SU-DHL-6 (cell line): ENCODE measurements around the gene MAGI3.

Experiments
- H2AFZ ChIP-seq: fragments of 200-600 bp; sonication (generic); 2 replicates; pipeline ENCODE4 v1.6.1; 2014; ENCODE audit warnings: low read depth, mild to moderate bottlenecking, moderate library complexity, mixed read lengths, antibody characterized with exemption, low read length; ENCODE audit not compliant: severe bottlenecking
- H3F3A ChIP-seq: fragments of 200-600 bp; shearing (Covaris generic); 2 replicates; pipeline ENCODE4 v1.6.0; 2016; ENCODE audit warnings: antibody characterized with exemption, mild to moderate bottlenecking; ENCODE audit not compliant: insufficient read depth
- H3K27ac ChIP-seq: fragments of 200-600 bp; sonication (generic); 2 replicates; pipeline ENCODE4 v1.5.1; 2016; ENCODE audit warnings: low read depth, mild to moderate bottlenecking, low read length, moderate library complexity, mixed read lengths
- H3K27me3 ChIP-seq: fragments of 200-600 bp; sonication (generic), shearing (Covaris generic); 2 replicates; pipeline ENCODE4 v1.6.0; 2014; ENCODE audit warnings: mild to moderate bottlenecking, low read length
- H3K36me3 ChIP-seq: fragments of 200-600 bp; sonication (generic); 2 replicates; pipeline ENCODE4 v1.6.1; 2014; ENCODE audit warnings: mild to moderate bottlenecking, low read length, mixed read lengths
- H3K4me2 ChIP-seq: fragments of 300-600, 200-600 bp; shearing (Covaris generic), sonication (generic); 2 replicates; pipeline ENCODE4 v1.6.0; 2014; ENCODE audit warnings: low read length, low read depth, mild to moderate bottlenecking; ENCODE audit not compliant: poor library complexity, severe bottlenecking
- H3K4me3 ChIP-seq: fragments of 200-600 bp; sonication (generic); 2 replicates; pipeline ENCODE4 v1.5.1; 2014; ENCODE audit warnings: antibody characterized with exemption, low read length, mild to moderate bottlenecking, mixed read lengths; ENCODE audit not compliant: insufficient read depth, poor library complexity, severe bottlenecking
- H3K79me2 ChIP-seq: fragments of 200-600 bp; sonication (generic); 2 replicates; pipeline ENCODE4 v1.6.1; 2014; ENCODE audit warnings: mild to moderate bottlenecking, low read length, moderate library complexity; ENCODE audit not compliant: insufficient read depth
- H3K9ac ChIP-seq: fragments of 200-600 bp; sonication (generic); 2 replicates; pipeline ENCODE4 v1.7.0; 2014; ENCODE audit warnings: mild to moderate bottlenecking, low read length
- H3K9me2 ChIP-seq: fragments of 200-600 bp; sonication (generic); replicated peaks from 2 replicates; pipeline ENCODE4 v1.6.1; 2014; ENCODE audit warnings: low read length; ENCODE audit not compliant: insufficient read depth
- H3K9me3 ChIP-seq: fragments of 200-600 bp; sonication (generic); 2 replicates; pipeline ENCODE4 v1.6.1; 2014; ENCODE audit warnings: low read length, mixed read lengths; ENCODE audit not compliant: insufficient read depth
- H4K20me1 ChIP-seq: fragments of 200-600 bp; sonication (generic); 2 replicates; pipeline ENCODE4 v1.6.1; 2014; ENCODE audit warnings: low read depth, mild to moderate bottlenecking, antibody characterized with exemption, low read length, moderate library complexity, mixed read lengths
- EZH2phosphoT487 ChIP-seq: fragments of 200-600 bp; sonication (generic), shearing (Covaris generic); conservative IDR thresholded peaks from 2 replicates; pipeline ENCODE4 v1.6.1; 2018; ENCODE audit warnings: mild to moderate bottlenecking, antibody characterized with exemption, low read length, moderate library complexity, mixed read lengths
- TF ChIP-seq, protein P1 (sequence below): fragments of 200-600 bp; sonication (generic); IDR thresholded peaks from one replicate; pipeline ENCODE4 v1.5.1; 2017; ENCODE audit warnings: antibody characterized with exemption, mild to moderate bottlenecking, low read length, moderate library complexity; ENCODE audit not compliant: insufficient read depth, poor library complexity, severe bottlenecking

Gene MAGI3

GRCh38 chr1:113692342-113692741, 302.0 kb downstream of the MAGI3 start:
- Histone ChIP-seq H3K27me3 (no peaks in the 10 kb centered on the region), H3K27ac (no peak overlapping the region), H2AFZ (no peak overlapping the region), H3K4me2 (no peak overlapping the region), H3F3A (no peaks in the 10 kb centered on the region), H3K9ac (no peak overlapping the region), H3K9me3 (peaks cover 17% of the 10 kb centered on the region; the same call in 1 of the 2 replicates), H3K79me2 (no peaks in the 10 kb centered on the region), H4K20me1 (no peaks in the 10 kb centered on the region), H3K4me3 (no peak overlapping the region), H3K36me3 (peaks cover 33% of the 10 kb centered on the region), H3K9me2 (no peaks in the 10 kb centered on the region)
- TF ChIP-seq, protein P1, sequence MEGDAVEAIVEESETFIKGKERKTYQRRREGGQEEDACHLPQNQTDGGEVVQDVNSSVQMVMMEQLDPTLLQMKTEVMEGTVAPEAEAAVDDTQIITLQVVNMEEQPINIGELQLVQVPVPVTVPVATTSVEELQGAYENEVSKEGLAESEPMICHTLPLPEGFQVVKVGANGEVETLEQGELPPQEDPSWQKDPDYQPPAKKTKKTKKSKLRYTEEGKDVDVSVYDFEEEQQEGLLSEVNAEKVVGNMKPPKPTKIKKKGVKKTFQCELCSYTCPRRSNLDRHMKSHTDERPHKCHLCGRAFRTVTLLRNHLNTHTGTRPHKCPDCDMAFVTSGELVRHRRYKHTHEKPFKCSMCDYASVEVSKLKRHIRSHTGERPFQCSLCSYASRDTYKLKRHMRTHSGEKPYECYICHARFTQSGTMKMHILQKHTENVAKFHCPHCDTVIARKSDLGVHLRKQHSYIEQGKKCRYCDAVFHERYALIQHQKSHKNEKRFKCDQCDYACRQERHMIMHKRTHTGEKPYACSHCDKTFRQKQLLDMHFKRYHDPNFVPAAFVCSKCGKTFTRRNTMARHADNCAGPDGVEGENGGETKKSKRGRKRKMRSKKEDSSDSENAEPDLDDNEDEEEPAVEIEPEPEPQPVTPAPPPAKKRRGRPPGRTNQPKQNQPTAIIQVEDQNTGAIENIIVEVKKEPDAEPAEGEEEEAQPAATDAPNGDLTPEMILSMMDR = no peak
- TF ChIP-seq EZH2phosphoT487 = no peak

DNA sequence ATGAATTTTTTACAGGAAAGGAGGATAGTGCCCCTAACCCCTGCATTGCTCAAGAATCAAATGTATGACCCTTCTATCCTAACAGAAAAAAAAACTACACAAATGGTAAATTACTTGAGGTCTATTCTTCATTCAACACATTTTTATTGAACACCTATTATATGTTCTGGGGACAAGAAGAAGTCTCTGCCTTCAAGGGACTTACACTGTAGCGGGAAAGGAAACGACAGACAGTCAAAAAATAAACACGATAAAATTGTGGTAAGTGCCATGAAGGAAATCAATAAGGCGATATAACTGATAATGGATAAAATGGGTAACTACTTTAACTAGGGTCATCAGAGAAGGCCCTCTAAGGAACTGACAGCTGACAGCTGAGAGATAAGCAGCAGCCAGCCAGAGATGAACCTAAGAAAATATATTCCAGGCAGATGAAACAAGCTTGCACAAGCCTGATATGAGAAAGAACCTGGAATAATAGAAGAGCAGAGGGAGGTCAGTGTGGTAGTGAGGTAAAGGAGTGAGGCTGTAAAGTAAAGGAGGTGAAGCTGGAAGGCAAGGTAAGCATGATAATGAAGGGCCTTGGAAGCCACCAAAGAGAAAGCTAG, 302.6 kb downstream of the MAGI3 start:
- H4K20me1 ChIP-seq = no peaks in the 10 kb centered on the region
- H3K27me3 ChIP-seq = no peaks in the 10 kb centered on the region
- H3K27ac ChIP-seq = no peak overlapping the region
- no peaks in the 10 kb centered on the region for H3F3A ChIP-seq
- peaks cover 17% of the 10 kb centered on the region; the same call in 1 of the 2 replicates for H3K9me3 ChIP-seq
- no peak overlapping the region for H3K9ac ChIP-seq
- no peak overlapping the region for H3K4me2 ChIP-seq
- H2AFZ ChIP-seq = no peak overlapping the region
- no peaks in the 10 kb centered on the region for H3K9me2 ChIP-seq
- TF ChIP-seq EZH2phosphoT487 = no peak
- TF ChIP-seq, protein P1 = no peak
- H3K36me3 ChIP-seq = peaks cover 39% of the 10 kb centered on the region
- H3K4me3 ChIP-seq = no peak overlapping the region
- no peaks in the 10 kb centered on the region for H3K79me2 ChIP-seq

- no peaks in the 10 kb centered on the region for H3F3A ChIP-seq
- H2AFZ ChIP-seq = no peak overlapping the region
- H3K9me2 ChIP-seq = no peaks in the 10 kb centered on the region
- no peaks in the 10 kb centered on the region for H3K79me2 ChIP-seq
- H3K4me3 ChIP-seq = no peak overlapping the region
- H3K27me3 ChIP-seq = no peaks in the 10 kb centered on the region
- H4K20me1 ChIP-seq = no peaks in the 10 kb centered on the region
- peaks cover 17% of the 10 kb centered on the region; the same call in 1 of the 2 replicates for H3K9me3 ChIP-seq
- peaks cover 42% of the 10 kb centered on the region for H3K36me3 ChIP-seq
- H3K9ac ChIP-seq = no peak overlapping the region
- no peak overlapping the region for H3K4me2 ChIP-seq
- no peak overlapping the region for H3K27ac ChIP-seq
- TF ChIP-seq EZH2phosphoT487 = no peak
- TF ChIP-seq, protein P1 = no peak
Measured at GRCh38 chr1:113694910-113695309, 304.6 kb downstream of the MAGI3 start.
